HEK293 (cell line): ENCODE data around the gene ITGA5.

Experiments
- CTCF ChIA-PET: fragments of 350-600 bp; formaldehyde crosslinking; extraction: SDS; loops from one replicate; lab custom pipeline; 2021; ENCODE audit warnings: antibody characterized with exemption; lab: Yijun Ruan, JAX
- POLR2A ChIA-PET: fragments of 300-600 bp; formaldehyde crosslinking; extraction: SDS; loops from one replicate; lab custom pipeline; 2020; ENCODE audit warnings: antibody characterized with exemption, inconsistent platforms; lab: Yijun Ruan, JAX
- H3K27ac ChIP-seq: fragments of 200-500 bp; sonication (Bioruptor generic); 2 replicates; pipeline ENCODE4 v1.5.1; 2014; ENCODE audit warnings: low read depth, low read length, control low read depth, inconsistent platforms; ENCODE audit errors: extremely low read depth
- H3K36me3 ChIP-seq, 2 experiments: fragments of 200-500 bp in 1 of 2; sonication (Bioruptor generic) in 1 of 2; 1 replicate in 1 of 2; 2 replicates in 1 of 2; pipeline ENCODE4 v1.5.1; 2014 to 2017; ENCODE audit warnings: inconsistent platforms in 2 of 2, low read length in 2 of 2; ENCODE audit not compliant: control insufficient read depth in 2 of 2, insufficient read depth in 1 of 2
- H3K4me1 ChIP-seq: fragments of 200-500 bp; sonication (Bioruptor generic); 2 replicates; pipeline ENCODE4 v1.5.1; 2014; ENCODE audit warnings: mild to moderate bottlenecking, low read length, inconsistent platforms; ENCODE audit not compliant: control insufficient read depth, insufficient read depth
- H3K4me3 ChIP-seq: 2 replicates; pipeline ENCODE4 v1.5.1; 2011; ENCODE audit warnings: low read depth, mild to moderate bottlenecking, control low read depth, low read length, moderate library complexity
- H3K9me3 ChIP-seq: fragments of 200-500 bp; sonication (Bioruptor generic); 2 replicates; pipeline ENCODE4 v1.5.1; 2014; ENCODE audit warnings: low read depth, low read length, inconsistent platforms; ENCODE audit not compliant: control insufficient read depth, insufficient read depth
- GLI2 ChIP-seq: fragments of 450-650 bp; formaldehyde crosslinking; IDR thresholded peaks from 2 replicates; pipeline ENCODE4; 2017; ENCODE audit warnings: missing biosample characterization, missing genetic modification characterization, low read depth, borderline replicate concordance
- KLF10 ChIP-seq: fragments of 450-650 bp; IDR thresholded peaks from 2 replicates; pipeline ENCODE4 v1.5.1; 2018; ENCODE audit warnings: missing biosample characterization, mild to moderate bottlenecking, missing genetic modification characterization
- KLF17 ChIP-seq: fragments of 450-650 bp; formaldehyde crosslinking; IDR thresholded peaks from 2 replicates; pipeline ENCODE4 v1.5.1; 2016; ENCODE audit warnings: missing biosample characterization, missing genetic modification characterization
- PRDM1 ChIP-seq: fragments of 450-650 bp; formaldehyde crosslinking; IDR thresholded peaks from 2 replicates; pipeline ENCODE4; 2016; ENCODE audit warnings: missing biosample characterization, missing genetic modification characterization
- SALL2 ChIP-seq: fragments of 450-650 bp; formaldehyde crosslinking; IDR thresholded peaks from 2 replicates; pipeline ENCODE4 v1.5.0; 2017; ENCODE audit warnings: missing biosample characterization, mild to moderate bottlenecking, missing genetic modification characterization, borderline replicate concordance
- SP3 ChIP-seq: fragments of 450-650 bp; formaldehyde crosslinking; IDR thresholded peaks from 2 replicates; pipeline ENCODE4 v1.5.1; 2016; ENCODE audit warnings: missing biosample characterization, missing genetic modification characterization
- WT1 ChIP-seq: fragments of 450-650 bp; formaldehyde crosslinking; IDR thresholded peaks from 2 replicates; pipeline ENCODE4 v1.5.1; 2016; ENCODE audit warnings: missing biosample characterization, missing genetic modification characterization
- ZBTB21 ChIP-seq: fragments of 450-650 bp; formaldehyde crosslinking; IDR thresholded peaks from 2 replicates; pipeline ENCODE4 v1.5.1; 2017; ENCODE audit warnings: missing biosample characterization, missing genetic modification characterization
- ZBTB7A ChIP-seq: fragments of 450-650 bp; formaldehyde crosslinking; IDR thresholded peaks from 2 replicates; pipeline ENCODE4 v1.5.1; 2016; ENCODE audit warnings: low read depth, missing biosample characterization, missing genetic modification characterization
- ZFP37 ChIP-seq: fragments of 450-650 bp; formaldehyde crosslinking; IDR thresholded peaks from 2 replicates; pipeline ENCODE4 v1.5.1; 2016; ENCODE audit warnings: missing biosample characterization, missing genetic modification characterization
- ZFP41 ChIP-seq: fragments of 450-650 bp; formaldehyde crosslinking; IDR thresholded peaks from 2 replicates; pipeline ENCODE4 v1.5.1; 2016; ENCODE audit warnings: missing biosample characterization, missing genetic modification characterization, borderline replicate concordance
- ZFP69B ChIP-seq: fragments of 450-650 bp; formaldehyde crosslinking; IDR thresholded peaks from 2 replicates; pipeline ENCODE4 v1.5.1; 2016; ENCODE audit warnings: missing biosample characterization, missing genetic modification characterization
- ZNF19 ChIP-seq: fragments of 450-650 bp; formaldehyde crosslinking; IDR thresholded peaks from 2 replicates; pipeline ENCODE4; 2016; ENCODE audit warnings: missing biosample characterization, missing genetic modification characterization, low read depth
- ZNF248 ChIP-seq: fragments of 450-650 bp; formaldehyde crosslinking; IDR thresholded peaks from 2 replicates; pipeline ENCODE4 v1.5.1; 2017; ENCODE audit warnings: missing biosample characterization, missing genetic modification characterization
- ZNF266 ChIP-seq: fragments of 450-650 bp; formaldehyde crosslinking; IDR thresholded peaks from 2 replicates; pipeline ENCODE4 v1.5.1; 2016; ENCODE audit warnings: missing biosample characterization, missing genetic modification characterization, low read depth
- ZNF292 ChIP-seq: fragments of 450-650 bp; formaldehyde crosslinking; IDR thresholded peaks from 2 replicates; pipeline ENCODE4 v1.5.1; 2016; ENCODE audit warnings: low read depth, missing biosample characterization, missing genetic modification characterization, borderline replicate concordance
- ZNF335 ChIP-seq: fragments of 450-650 bp; formaldehyde crosslinking; conservative IDR thresholded peaks from 2 replicates; pipeline ENCODE4 v1.5.1; 2016; ENCODE audit warnings: missing biosample characterization, missing genetic modification characterization
- ZNF341 ChIP-seq: fragments of 450-650 bp; formaldehyde crosslinking; IDR thresholded peaks from 2 replicates; pipeline ENCODE4; 2016; ENCODE audit warnings: low read depth, missing biosample characterization, missing genetic modification characterization
- ZNF350 ChIP-seq: fragments of 450-650 bp; formaldehyde crosslinking; IDR thresholded peaks from 2 replicates; pipeline ENCODE4 v1.5.0; 2017; ENCODE audit warnings: missing biosample characterization, mild to moderate bottlenecking, missing genetic modification characterization
- ZNF366 ChIP-seq: fragments of 450-650 bp; formaldehyde crosslinking; conservative IDR thresholded peaks from 2 replicates; pipeline ENCODE4 v1.5.1; 2016; ENCODE audit warnings: missing biosample characterization, missing genetic modification characterization
- ZNF394 ChIP-seq: fragments of 450-650 bp; formaldehyde crosslinking; IDR thresholded peaks from 2 replicates; pipeline ENCODE4 v1.5.1; 2016; ENCODE audit warnings: missing biosample characterization, missing genetic modification characterization, mild to moderate bottlenecking, moderate library complexity, borderline replicate concordance
- ZNF404 ChIP-seq: fragments of 450-650 bp; formaldehyde crosslinking; IDR thresholded peaks from 2 replicates; pipeline ENCODE4 v1.5.1; 2017; ENCODE audit warnings: missing biosample characterization, missing genetic modification characterization
- ZNF561 ChIP-seq: fragments of 450-650 bp; IDR thresholded peaks from 2 replicates; pipeline ENCODE4 v1.5.1; 2018; ENCODE audit warnings: missing biosample characterization, missing genetic modification characterization, borderline replicate concordance
- ZNF596 ChIP-seq: fragments of 450-650 bp; IDR thresholded peaks from 2 replicates; pipeline ENCODE4 v1.5.0; 2018; ENCODE audit warnings: missing biosample characterization, mild to moderate bottlenecking, missing genetic modification characterization, moderate library complexity
- ZNF600 ChIP-seq: fragments of 450-650 bp; formaldehyde crosslinking; IDR thresholded peaks from 2 replicates; pipeline ENCODE4 v1.5.1; 2016; ENCODE audit warnings: missing biosample characterization, missing genetic modification characterization
- ZNF623 ChIP-seq: fragments of 450-650 bp; formaldehyde crosslinking; IDR thresholded peaks from 2 replicates; pipeline ENCODE4 v1.5.1; 2016; ENCODE audit warnings: missing biosample characterization, missing genetic modification characterization
- ZNF704 ChIP-seq: fragments of 450-650 bp; formaldehyde crosslinking; IDR thresholded peaks from 2 replicates; pipeline ENCODE4 v1.5.1; 2016; ENCODE audit warnings: missing biosample characterization, missing genetic modification characterization
- TF ChIP-seq, protein P1 (sequence below): fragments of 450-650 bp; formaldehyde crosslinking; IDR thresholded peaks from 2 replicates; pipeline ENCODE4 v1.5.1; 2016; ENCODE audit warnings: missing biosample characterization, missing genetic modification characterization
- TF ChIP-seq, protein P2 (sequence below): fragments of 450-650 bp; formaldehyde crosslinking; IDR thresholded peaks from 2 replicates; pipeline ENCODE4 v1.5.1; 2017; ENCODE audit warnings: missing biosample characterization, missing genetic modification characterization

The ITGA5 gene

GRCh38 chr12:54358945-54359761 is 59.9 kb downstream of the ITGA5 start (continued):
- no peak for TF ChIP-seq ZNF292
- TF ChIP-seq, protein P1, sequence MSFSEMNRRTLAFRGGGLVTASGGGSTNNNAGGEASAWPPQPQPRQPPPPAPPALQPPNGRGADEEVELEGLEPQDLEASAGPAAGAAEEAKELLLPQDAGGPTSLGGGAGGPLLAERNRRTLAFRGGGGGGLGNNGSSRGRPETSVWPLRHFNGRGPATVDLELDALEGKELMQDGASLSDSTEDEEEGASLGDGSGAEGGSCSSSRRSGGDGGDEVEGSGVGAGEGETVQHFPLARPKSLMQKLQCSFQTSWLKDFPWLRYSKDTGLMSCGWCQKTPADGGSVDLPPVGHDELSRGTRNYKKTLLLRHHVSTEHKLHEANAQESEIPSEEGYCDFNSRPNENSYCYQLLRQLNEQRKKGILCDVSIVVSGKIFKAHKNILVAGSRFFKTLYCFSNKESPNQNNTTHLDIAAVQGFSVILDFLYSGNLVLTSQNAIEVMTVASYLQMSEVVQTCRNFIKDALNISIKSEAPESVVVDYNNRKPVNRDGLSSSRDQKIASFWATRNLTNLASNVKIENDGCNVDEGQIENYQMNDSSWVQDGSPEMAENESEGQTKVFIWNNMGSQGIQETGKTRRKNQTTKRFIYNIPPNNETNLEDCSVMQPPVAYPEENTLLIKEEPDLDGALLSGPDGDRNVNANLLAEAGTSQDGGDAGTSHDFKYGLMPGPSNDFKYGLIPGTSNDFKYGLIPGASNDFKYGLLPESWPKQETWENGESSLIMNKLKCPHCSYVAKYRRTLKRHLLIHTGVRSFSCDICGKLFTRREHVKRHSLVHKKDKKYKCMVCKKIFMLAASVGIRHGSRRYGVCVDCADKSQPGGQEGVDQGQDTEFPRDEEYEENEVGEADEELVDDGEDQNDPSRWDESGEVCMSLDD (tag by site-specific recombination), result peak; percentile 93
- no peak for TF ChIP-seq ZFP41 (tag by site-specific recombination)
- TF ChIP-seq KLF10, result peak; percentile 94
- peak; percentile 98 for TF ChIP-seq WT1 (tag by site-specific recombination)
- TF ChIP-seq ZFP37, result peak; percentile 18
- no peak; the same call in none of the 2 replicates for TF ChIP-seq PRDM1 (tag by site-specific recombination)
- no peak for TF ChIP-seq ZNF404 (tag by site-specific recombination)
- no peak for TF ChIP-seq ZNF704 (tag by site-specific recombination)
- no peak for TF ChIP-seq ZNF266 (tag by site-specific recombination)

DNA sequence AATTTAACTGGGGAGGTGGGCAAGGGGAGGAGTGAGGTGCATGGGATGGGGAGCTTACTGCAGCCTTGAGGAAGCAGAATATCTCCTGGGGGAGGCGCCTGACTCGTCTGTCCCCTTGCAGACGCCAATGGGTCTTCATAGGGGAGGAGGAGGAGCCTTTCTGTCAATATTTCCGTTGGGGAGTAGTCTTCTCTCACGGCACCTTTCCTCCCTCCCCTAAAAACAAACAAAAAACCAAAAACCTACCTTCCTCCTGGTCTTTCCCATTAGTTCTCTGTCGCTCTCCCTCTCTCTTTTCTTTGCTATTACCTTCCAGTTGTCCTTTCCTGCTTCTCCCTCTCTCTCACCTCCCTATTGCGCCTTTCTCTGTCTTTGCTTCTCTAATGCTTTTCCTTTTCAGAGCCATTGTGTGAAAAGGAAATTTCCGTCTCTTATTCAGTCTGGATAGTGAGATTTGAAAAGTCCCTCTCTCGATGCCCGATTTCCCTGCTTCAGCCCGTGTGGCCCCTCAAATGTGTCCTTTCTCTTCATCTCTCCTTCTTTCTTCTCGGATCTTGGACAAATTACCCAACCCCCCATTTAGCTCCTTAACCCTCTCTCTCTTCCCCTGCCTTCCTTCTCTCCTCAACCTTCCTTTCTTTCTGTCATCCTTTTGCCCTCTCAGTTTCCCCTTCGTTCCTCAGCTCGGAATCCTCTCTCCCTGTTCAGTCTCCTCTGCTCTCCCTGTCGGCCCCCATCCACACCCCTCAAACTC is 60.7 kb downstream of the ITGA5 start:
- no peaks in the 10 kb centered on the region for H3K36me3 ChIP-seq
- TF ChIP-seq KLF17 (tag by site-specific recombination) (no peak), ZNF600 (tag by site-specific recombination) (0 out of 2 replicates have a peak, but pooled peaks have one; percentile 7), KLF10 (no peak), ZNF335 (tag by site-specific recombination) (peak; percentile 3; the same call in 1 of the 2 replicates), ZNF248 (tag by site-specific recombination) (0 out of 2 replicates have a peak, but pooled peaks have one; percentile 59), ZNF394 (peak; percentile 68; the same call in 1 of the 2 replicates), ZNF19 (no peak), ZNF366 (tag by site-specific recombination) (peak; percentile 93), ZBTB7A (tag by site-specific recombination) (no peak), SALL2 (tag by site-specific recombination) (peak; percentile 9; the same call in 1 of the 2 replicates), GLI2 (tag by site-specific recombination) (no peak), ZNF341 (tag by site-specific recombination) (peak; percentile 55), PRDM1 (tag by site-specific recombination) (peak; percentile 99), ZBTB21 (tag by site-specific recombination) (no peak), ZNF561 (tag by site-specific recombination) (peak; percentile 91), ZNF350 (tag by site-specific recombination) (no peak), ZNF623 (no peak), ZNF596 (tag by site-specific recombination) (peak; percentile 62; the same call in 1 of the 2 replicates), ZFP69B (tag by site-specific recombination) (0 out of 2 replicates have a peak, but pooled peaks have one; percentile 44), SP3 (peak; percentile 35), WT1 (tag by site-specific recombination) (peak; percentile 96)
- TF ChIP-seq, protein P2, sequence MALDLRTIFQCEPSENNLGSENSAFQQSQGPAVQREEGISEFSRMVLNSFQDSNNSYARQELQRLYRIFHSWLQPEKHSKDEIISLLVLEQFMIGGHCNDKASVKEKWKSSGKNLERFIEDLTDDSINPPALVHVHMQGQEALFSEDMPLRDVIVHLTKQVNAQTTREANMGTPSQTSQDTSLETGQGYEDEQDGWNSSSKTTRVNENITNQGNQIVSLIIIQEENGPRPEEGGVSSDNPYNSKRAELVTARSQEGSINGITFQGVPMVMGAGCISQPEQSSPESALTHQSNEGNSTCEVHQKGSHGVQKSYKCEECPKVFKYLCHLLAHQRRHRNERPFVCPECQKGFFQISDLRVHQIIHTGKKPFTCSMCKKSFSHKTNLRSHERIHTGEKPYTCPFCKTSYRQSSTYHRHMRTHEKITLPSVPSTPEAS (tag by site-specific recombination), result no peak

More for the DNA sequence above, 60.7 kb downstream of the ITGA5 start:
- Histone ChIP-seq H3K4me3 (peak overlapping the region; percentile 62), H3K4me1 (peaks cover 16% of the 10 kb centered on the region), H3K27ac (peak overlapping the region; percentile 80), H3K9me3 (no peaks in the 10 kb centered on the region)
- POLR2A ChIA-PET, result interaction anchor here (0.6 to 4.1 kb wide), 23 partner anchors 8 to 341 kb away, joined by 3 to 32 read pairs (median 4); partner anchors contain the start of genes CBX5, COPZ1, HNRNPA1 and NFE2
- CTCF ChIA-PET, result interaction anchor here (0.6 to 8.8 kb wide), 19 partner anchors 10 to 1917 kb away, joined by 3 to 137 read pairs (median 6); partner anchors contain the start of genes COPZ1 and NFE2
